Stimulated activated CD4-positive, alpha-beta T cell treated with anti-CD3 and anti-CD28 coated beads, Interleukin-2, amount 100 ng/mL, for 48 hours (primary cell): ENCODE measurements around the gene SEMA4D.
A peak's percentile ranks its signal among the peaks of the same experiment; 100 is the strongest.

Source experiments
- DNase-seq, 2 donors: peaks; one replicate each; pipeline ENCODE4 v3.0.0-alpha.2; 2020

Gene SEMA4D, protein sequence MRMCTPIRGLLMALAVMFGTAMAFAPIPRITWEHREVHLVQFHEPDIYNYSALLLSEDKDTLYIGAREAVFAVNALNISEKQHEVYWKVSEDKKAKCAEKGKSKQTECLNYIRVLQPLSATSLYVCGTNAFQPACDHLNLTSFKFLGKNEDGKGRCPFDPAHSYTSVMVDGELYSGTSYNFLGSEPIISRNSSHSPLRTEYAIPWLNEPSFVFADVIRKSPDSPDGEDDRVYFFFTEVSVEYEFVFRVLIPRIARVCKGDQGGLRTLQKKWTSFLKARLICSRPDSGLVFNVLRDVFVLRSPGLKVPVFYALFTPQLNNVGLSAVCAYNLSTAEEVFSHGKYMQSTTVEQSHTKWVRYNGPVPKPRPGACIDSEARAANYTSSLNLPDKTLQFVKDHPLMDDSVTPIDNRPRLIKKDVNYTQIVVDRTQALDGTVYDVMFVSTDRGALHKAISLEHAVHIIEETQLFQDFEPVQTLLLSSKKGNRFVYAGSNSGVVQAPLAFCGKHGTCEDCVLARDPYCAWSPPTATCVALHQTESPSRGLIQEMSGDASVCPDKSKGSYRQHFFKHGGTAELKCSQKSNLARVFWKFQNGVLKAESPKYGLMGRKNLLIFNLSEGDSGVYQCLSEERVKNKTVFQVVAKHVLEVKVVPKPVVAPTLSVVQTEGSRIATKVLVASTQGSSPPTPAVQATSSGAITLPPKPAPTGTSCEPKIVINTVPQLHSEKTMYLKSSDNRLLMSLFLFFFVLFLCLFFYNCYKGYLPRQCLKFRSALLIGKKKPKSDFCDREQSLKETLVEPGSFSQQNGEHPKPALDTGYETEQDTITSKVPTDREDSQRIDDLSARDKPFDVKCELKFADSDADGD

DNA sequence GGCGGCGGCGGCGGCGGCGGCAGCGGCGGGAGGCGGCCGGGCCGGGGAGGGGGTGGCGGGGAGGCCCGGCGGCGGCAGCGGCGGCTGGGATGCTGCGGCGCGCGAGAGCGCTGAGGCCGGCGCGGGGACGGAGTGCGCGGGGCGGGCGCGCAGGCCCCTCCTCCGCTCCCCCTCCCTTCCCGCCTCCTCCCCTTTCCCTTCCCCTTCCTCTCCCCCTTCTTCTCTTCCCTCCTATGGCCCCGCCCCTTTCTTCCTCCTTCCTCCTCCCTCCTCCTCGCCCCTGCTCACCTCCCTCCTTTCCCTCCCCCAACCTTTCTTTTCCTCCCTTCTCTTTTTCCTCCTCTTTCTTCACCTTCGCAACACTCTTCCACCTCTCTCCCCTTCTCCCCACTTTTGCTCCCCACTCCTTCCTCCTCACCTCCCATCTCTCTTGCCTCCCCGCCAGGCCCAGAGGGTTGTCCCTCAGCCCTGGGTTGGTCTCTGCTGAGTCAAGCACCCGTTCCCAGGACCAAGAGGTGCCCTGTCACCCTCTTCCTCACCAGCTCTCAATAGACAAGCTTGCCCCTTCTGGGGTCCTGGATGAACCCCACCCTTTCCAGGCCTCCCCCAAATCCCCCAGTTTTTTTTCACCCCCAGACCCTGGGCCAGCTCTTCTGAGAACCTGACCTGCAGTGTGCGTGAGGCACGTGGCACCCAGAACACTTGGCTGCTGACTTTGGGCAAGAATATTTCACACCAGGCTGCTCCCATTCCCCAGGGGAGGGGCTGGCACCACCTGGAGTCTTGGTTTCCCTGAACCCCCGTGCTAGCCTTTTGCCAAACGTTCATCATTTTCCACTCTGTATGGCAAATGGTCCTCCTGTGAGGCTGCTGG lies at the start of gene SEMA4D:
SEMA4D (minus strand) TSS at position 136 of the 874 bp plus-strand sequence. CDS start 92,657 bp downstream, outside the sequence.
- peak; percentile 50 to 64 for DNase-seq

DNA sequence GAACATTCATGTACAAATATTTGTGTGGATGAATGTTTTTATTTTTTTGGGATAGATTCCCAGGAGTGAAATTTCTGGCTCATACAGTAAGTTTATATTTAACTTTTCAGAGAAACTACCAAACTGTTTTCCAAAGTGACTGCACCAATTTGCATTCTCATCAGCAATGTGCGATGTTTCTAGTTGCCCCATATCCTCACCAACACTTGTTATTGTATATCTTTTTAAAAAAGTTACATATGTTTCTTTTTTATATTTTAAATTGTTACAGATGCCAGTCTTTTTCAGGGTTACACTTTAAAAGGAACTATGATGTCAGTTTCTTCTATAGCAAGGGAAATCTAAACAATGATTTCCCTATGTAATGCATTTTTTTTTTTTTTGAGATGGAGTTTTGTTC lies 49.1 kb upstream of the SEMA4D start:
- no peak for DNase-seq

DNA sequence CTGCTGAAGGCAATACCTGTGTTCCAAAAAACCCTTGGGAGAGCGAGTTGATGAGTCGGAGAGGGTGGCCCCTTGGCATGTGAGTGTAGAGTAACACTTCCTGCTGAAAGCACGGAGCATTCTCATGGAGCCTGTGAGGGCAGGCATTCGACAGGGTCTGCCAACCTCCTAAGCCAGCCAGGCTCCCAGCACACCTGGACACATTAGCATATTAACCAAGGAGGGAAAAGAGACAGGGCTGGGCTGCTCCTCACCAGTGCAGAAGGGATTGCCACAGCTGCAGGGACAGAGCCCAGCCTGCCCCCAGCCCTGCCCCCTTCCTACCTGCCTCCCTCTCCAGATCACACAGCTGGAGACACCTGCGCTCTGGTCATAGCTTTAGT lies 46.4 kb upstream of the SEMA4D start:
- DNase-seq: no peak

DNA sequence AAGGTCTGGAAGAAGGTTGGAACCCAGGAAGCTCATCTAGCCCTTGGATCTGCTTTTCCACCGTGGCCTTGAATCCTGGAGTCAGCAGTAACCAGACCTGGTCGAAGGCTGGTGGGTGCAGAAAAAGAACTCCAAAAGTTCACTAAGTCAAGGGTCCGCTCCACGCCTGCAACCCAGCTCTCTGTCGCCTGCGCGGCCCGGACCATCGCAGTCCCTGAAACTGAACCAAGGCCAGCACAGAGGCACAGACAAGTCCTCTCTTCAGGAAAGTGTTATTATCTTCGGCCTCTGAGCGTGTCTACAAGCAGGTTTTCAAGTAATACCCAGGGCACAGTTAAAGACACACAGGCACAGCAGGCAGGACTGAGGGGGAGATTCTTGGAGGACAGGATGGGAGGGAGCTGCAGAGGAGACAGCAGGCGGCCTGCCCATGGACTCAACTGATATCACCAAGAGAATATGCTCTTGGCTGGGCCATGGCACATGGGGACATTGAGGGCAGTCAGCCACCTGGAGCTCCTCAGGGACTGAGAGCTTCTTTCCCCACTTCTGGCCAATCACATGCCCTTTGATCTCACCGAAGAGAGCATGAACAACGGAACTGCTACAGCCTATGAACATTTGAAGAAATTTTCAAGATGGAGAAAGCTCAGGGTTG lies 45.8 kb upstream of the SEMA4D start:
- DNase-seq: no peak

DNA sequence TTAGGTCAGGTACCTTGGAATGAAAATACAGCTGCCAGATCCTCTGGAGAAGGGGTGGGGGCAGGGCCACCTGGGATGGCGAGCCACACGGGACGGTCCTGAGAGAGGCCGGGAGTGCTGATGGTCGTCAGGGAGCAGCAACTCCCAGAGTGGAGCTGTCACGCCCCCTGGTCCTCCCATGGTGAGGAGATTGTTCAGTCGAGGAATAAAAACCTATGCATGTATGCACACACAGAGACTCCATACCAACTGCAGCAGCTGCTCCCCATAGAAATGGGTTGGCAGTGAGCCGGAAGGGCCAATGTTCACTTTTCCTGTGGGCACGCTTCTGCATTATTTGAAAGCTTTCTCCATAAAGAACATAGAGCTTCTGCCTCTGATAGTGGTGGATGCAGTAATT lies 45.2 kb upstream of the SEMA4D start:
- DNase-seq: no peak

DNA sequence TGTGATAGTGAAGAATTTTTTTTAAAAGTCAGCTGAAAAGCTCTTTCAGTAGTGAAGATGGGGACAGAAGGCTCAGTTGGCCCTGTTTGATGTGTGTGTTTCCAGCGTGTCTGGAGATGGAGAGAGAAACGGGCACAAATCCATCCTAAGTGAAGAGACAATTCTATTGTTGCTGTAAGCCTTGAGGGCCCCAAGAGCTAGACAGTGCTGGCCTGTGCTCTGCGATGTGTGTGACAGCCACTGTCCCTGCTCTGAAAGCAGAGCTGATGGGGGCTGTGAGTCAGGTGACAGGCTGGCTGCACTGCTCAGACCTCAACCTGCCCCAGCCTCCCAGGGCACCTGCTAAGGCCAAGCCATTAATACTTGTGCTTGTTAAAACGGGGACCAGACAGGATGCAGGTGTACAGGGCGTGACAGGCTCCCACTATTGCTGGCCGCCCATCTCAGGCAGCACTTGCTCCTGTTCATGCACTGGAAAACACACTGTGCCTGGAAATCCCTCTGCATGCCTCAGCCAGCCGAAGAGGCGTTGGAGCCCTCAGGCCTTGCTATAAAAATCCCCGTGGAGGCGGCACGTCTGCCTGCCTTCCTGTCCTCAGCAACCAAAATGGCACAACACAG lies 44.6 kb upstream of the SEMA4D start:
- no peak for DNase-seq

DNA sequence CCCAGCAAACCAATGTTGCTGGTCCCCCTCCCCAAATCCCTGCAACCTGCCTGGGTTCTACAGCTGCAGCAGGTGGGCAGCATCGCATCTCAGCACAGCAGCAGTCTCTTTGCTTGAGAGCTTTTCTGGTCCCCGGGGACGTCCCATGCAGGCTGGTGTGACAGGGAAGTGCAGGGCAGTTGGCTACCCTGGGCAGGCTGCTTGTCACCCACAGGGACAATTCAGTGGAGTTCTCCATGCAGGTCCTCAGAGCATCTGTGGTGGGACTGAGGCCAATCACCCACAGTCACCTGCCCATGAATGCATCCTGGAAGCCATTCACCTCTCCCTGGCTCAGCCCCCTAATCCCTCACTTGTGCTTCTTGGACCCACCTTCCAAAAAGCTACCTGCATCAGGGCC lies 43.9 kb upstream of the SEMA4D start:
- DNase-seq: no peak

DNA sequence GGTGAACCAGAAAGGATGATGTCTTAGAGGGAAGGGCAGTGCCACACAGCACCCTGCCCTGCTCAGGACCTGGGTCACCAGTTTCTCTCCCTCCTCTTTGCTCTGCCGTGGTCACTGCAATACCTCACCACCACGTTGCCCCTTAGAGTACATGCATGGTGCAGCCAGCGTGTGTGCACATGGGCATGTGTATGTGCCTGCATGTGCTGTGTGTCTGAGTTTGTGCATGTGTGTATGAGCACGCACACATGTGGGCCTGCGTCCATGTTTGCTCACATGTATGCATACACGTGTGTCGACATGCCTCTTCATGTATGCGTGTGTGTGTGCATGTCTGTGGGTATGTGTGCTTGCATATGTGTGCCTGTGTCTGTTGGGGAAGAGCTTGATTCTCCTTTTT lies 41.5 kb upstream of the SEMA4D start:
- DNase-seq: no peak

DNA sequence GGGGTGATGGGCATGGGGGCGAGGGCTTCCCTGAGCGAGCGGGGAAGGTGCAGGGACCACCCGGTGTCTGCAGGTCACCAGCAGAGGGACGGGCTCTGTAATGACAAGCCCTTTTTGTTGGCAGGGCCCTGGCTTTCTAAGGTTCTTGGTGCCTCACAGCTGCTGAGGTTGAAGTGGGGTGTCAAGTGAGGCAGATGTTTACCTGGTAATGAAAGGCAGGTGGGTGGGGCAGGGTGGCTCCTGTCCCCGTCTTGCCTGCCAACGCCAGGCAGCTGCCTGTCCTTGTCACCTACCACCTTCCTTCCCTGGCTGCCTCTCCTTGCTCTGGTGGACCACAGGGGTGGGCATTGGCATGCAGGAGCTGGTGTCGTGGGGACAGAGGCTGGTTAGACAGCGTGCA lies 41.0 kb upstream of the SEMA4D start:
- DNase-seq: no peak

DNA sequence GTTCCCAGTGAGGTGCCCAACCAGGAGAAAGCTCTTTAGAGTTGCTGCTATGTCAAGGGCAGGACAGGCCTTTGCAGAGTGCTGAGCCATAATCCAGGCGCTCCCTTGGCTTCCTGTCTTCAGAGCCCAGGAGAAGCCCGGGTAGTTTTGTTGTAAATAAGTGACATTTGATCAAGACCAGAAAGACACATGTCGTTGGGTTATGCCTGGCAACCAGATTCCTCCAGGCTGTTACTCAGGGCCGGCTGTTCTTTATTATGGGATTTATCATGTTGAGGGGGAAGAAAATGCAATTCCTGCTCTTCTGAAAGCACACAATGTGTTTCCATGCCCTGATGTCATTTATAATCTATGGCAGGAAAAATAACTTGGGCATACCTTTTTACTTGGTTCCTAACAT lies 39.3 kb upstream of the SEMA4D start:
- no peak for DNase-seq

DNA sequence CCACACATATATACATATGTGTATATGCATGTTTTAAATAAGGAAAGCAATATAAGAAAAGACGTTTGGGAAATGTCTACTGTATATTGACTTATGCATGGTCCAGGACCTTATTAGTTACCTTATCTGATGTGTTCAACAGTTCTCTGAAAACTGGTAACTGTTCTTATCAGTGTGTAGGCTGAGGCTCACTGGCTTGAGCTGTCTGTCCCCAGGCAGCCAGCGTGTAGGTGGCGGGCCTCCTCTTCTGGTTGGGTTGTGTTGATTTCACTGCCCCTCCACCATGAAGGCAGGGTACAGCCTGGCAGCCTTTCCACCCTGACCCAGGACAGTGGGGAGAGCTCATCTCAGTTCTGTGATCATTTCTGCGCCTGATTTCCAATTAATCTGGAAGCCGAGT lies 38.7 kb upstream of the SEMA4D start:
- no peak for DNase-seq

DNA sequence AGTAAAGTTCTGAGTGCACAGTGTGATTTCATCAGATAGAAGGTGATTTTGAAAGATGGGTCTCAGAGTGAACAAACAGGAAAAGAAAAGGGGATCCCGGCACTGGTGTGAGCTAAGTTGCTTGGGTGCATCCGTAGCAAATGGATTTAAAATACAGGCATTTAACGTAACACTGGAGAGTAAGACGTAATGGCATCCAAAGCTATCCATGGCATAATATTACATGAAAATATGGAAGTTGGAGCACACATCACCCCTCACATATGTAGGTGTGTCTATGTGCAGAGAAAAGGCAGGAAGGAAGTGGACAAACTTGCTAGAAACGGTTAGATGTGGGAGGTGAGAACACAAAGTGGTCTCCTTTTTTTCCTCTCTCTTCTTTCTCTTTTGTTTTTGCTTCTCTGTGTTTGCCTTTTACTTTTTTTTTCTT lies 38.2 kb upstream of the SEMA4D start:
- no peak for DNase-seq

DNA sequence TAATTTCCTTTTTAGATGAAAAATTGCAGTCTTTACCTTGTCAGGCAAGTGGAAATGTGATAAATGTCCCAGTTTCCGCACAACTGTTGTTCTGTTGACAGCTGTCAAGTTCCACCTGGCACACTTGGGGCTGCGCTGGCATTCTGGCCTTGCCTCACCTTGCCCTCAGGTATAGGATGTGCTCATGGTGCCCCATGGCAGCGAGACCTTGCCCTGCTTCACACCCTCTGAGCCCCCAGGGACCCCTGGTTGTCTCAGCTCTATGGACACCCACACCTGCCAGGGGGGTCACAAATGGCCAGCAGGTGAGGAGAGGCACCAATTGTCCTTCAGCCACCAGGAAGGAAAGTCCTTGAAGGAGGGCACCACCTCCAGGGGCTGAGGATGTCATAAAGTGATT lies 37.5 kb upstream of the SEMA4D start:
- no peak for DNase-seq

DNA sequence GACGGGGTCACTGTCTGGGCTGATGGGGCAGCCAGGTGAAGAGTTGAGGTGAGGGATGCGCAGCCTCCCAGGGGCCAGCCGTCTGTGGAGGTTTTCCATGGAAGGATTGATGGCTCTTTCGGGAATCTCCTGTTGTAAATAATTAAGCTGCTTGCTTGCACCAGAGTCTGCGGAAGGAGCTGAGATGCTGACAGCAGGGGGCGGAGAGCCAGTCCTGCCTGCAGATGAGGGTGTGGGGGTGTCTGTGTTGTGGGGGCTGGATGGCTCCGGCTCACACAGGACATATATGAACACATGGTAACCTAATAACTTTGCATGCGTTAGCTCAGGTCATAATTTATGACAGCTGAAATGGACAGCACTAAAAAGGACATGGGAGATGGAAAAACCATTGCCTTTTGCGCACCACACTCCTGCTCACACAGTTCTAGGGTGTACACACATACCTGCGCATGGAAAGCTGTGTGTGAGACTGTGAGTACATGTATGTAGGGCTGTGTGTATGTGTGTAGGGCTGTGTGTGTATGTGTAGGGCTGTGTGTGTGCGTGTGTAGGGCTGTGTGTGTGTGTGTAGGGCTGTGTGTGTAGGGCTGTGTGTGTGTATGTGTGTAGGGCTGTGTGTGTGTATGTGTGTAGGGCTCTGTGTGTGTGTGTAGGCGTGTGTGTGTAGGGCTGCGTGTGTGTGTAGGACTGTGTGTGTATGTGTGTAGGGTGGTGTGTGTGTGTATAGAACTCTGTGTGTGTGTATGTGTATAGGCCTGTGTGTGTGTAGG lies 36.8 kb upstream of the SEMA4D start:
- no peak for DNase-seq

DNA sequence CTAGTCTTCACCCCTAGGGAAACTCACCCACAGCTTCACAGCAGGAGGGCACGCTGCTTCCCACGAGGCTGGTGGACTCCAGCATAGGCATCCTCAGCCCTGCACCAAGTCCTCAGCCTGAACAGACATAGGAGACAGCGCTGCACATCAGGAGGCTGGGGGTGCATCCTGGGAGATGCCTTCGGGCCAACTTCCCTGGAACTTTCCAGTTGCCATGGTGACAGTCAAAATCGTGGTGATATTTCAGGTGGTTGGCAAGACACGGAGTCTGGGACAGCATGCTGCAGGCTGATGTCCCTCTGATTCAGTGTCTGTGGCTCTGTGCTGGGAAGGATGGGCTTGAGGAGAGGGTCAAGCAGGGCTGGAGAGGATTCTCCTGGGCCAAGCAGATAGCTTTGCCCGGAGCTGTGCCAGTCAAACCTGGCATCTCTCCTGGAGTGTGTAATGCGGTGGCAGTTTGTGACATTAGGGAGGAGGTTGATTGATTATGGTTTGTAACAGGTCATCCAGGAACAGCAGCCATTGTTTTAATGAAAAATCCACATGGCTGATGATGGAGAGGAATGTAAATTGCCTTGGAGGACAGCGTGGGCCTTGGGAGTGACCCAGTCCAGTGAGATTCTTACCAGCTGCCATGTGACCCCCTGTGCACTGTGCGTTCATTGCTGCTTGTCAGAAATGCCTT lies 35.6 kb upstream of the SEMA4D start:
- DNase-seq: no peak

DNA sequence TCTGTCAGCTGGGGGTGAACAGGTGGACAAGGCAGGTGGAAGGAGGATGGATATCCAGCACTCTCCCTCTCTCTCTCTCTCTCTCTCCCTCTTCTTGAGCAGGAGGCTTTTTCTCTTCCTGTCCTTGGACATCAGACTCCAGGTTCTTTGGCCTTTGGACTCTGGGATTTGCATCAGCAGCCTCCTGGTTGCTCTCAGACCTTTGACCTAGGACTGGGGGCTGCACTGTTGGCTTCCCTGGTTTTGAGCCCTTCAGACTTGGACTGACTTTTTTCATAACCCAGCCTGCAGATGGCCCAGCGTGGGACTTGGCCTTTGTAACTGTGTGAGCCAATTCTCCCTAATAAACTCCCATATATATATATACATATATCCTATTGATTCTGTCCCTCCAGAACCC lies 35.0 kb upstream of the SEMA4D start:
- DNase-seq: no peak

DNA sequence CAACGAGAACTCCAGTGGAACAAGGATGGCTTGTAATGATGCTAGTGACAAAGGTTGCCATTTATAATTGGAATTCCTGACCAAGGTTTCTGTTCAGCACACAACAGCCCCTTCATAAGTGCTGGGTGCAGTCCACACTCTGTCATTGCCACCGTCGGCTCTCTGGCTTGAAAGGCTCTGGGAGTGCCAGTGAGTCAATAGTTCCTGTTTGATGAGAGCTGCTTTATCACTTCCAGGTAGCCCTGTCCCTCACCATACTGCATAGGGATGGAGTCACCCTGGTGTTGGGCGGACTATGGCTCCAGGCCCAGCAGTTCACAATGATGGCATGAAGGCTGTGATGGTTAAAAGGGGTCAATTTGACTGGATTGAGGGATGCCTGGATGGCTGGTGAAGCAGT lies 34.6 kb upstream of the SEMA4D start:
- no peak for DNase-seq

DNA sequence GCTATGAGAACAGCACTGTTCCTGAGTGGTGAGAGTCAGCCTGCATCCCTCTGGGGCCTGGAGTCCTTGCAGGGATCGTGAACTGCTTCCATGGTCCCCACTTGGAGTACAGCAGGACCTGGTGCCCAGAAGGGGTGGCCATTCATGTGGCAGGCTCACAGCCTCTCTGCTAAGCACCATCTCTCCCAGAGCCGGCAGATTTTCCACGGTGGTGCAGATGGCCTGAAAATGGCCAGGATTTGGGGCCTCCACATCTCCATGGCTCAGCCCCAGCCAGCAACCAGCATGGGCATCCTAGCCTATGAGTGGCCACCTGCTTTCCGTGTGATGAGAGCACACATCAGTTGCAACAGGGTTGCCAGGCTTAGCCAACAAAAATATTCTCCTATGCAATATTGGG lies 33.9 kb upstream of the SEMA4D start:
- no peak for DNase-seq

DNA sequence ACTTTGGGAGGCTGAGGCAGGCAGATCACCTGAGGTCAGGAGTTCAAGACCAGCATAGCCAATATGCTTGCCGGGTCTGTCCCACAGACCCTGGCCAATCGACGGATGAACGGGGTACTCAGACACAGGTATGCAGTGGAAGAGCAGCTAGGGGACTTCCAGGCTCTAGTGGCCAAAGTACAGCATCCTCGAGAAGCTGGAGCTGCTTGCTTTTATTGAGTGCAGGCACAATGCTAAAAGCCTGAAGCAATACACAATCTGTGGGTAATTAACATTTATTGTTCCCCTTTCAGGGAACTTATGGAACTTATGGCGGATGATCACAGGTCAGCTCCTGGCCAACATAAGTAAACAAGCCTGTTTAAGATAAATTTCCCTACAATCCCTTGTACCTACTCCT lies 32.8 kb upstream of the SEMA4D start:
- DNase-seq: no peak

DNA sequence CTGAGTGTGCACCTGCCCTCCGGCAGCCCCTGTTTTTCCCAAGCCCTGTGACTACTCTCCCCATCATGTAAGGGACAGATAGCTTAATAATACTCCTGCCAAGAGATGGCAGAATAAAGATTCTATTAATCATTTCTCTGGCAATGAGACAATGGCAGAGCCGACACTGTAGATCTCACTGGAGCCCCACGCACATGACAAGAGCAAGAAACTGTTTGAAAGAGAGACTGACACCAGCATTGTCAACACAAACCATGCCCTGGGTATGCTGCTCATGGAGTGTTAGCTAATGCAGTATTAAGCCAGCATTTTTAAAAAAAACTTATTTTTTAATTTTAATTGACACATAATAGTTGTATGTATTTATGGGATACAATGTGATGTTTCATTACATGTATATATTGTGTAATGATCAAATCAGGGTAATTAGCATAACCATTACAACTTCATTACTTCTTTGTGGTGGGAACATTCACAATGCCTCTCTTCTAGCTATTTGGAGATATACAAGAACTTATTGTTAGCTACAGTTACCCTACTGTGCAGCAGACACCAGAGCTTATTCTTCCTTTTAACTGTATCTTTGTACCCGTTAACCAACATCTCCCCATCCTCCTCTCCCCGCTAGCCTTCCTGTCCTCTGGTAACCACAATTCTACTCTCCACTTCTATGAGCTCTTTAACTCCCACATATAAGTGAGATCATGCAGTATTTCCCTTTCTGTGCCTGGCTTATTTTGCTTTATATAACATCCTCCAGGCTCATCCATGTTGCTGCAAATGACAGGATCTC lies 31.5 kb upstream of the SEMA4D start:
- DNase-seq: no peak
